NCI-H128 (cell line): ENCODE results near the gene TTC1.
"Not testable (repeated sequence)": the region's sequence is repeated elsewhere in the genome, so short reads cannot be mapped to it uniquely, and the experiment has no call there.

Source experiments
- DNase-seq: peaks from one replicate; lab custom pipeline; 2025; ENCODE audit not compliant: unreplicated experiment; lab: John Stamatoyannopoulos, UW

Gene TTC1

GRCh38 chr5:159993194-159993593, 15.7 kb upstream of the TTC1 start:
- no peak for DNase-seq

GRCh38 chr5:159995907-159996306, 13.0 kb upstream of the TTC1 start:
- DNase-seq = no peak

GRCh38 chr5:160001457-160001856, 7.5 kb upstream of the TTC1 start:
- DNase-seq = no peak

GRCh38 chr5:160007514-160007913, 1.4 kb upstream of the TTC1 start:
- DNase-seq = no peak

- not testable (repeated sequence) for DNase-seq
Observed at GRCh38 chr5:160008529-160008876, 436 bp upstream of the TTC1 start.

GRCh38 chr5:160009591-160009989, 651 bp downstream of the TTC1 start:
- no peak for DNase-seq

- no peak for DNase-seq
Observed at GRCh38 chr5:160011471-160011870, 2.5 kb downstream of the TTC1 start.

GRCh38 chr5:160014197-160014596, 5.3 kb downstream of the TTC1 start:
- DNase-seq = not testable (repeated sequence)

GRCh38 chr5:160018945-160019625, 10.1 kb downstream of the TTC1 start:
- DNase-seq = no peak

GRCh38 chr5:160020266-160020770, 11.4 kb downstream of the TTC1 start:
- DNase-seq = no peak

GRCh38 chr5:160020964-160021363, 12.0 kb downstream of the TTC1 start:
- DNase-seq = no peak

- peak; percentile 26 for DNase-seq
Observed at GRCh38 chr5:160021831-160022446, 13.0 kb downstream of the TTC1 start.

GRCh38 chr5:160023007-160023907, 14.3 kb downstream of the TTC1 start:
- no peak for DNase-seq

GRCh38 chr5:160023908-160024630, 15.1 kb downstream of the TTC1 start:
- no peak for DNase-seq

GRCh38 chr5:160029004-160029403, 20.1 kb downstream of the TTC1 start:
- no peak for DNase-seq

- DNase-seq = no peak
Observed at GRCh38 chr5:160029540-160030139, 20.7 kb downstream of the TTC1 start.

GRCh38 chr5:160030631-160031377, 21.9 kb downstream of the TTC1 start:
- DNase-seq = no peak

GRCh38 chr5:160033546-160034252, 24.8 kb downstream of the TTC1 start:
- DNase-seq = no peak

- no peak for DNase-seq
Observed at GRCh38 chr5:160036243-160036642, 27.3 kb downstream of the TTC1 start.
